Activated naive CD4-positive, alpha-beta T cell treated with anti-CD3 and anti-CD28 coated beads, Interleukin-2, amount 50 U/mL, for 72 hours (primary cell): Measurements from ENCODE around the gene UBALD2. TPM values are rescaled to one million over a fixed set of nuclear protein-coding genes. Genes with fewer than 3 reads are reported as not detected.

ENCODE experiments used
- ATAC-seq, 2 donors: fragments of 150-1000 bp; cut with Tn5 transposase; 2 replicates each; pipeline ENCODE4 v1.10.0; 2021; ENCODE audit warnings: mild to moderate bottlenecking in 2 of 2, moderate library complexity in 2 of 2
- DNase-seq, 2 donors: peaks; one replicate each; pipeline ENCODE4 v3.0.0; 2021 to 2022; ENCODE audit warnings: low spot score in 2 of 2
- H3K27ac Mint-ChIP-seq, 2 donors: one replicate each; pipeline ENCODE4 v1.8.0; 2022; ENCODE audit warnings: mild to moderate bottlenecking in 2 of 2, mixed read lengths in 2 of 2
- H3K36me3 Mint-ChIP-seq, 2 donors: one replicate each; pipeline ENCODE4 v1.8.0; 2022; ENCODE audit warnings: mixed read lengths in 2 of 2
- H3K9me3 Mint-ChIP-seq, 2 donors: one replicate each; pipeline ENCODE4 v1.8.0; 2022; ENCODE audit warnings: mixed read lengths in 2 of 2
- total RNA-seq, 2 donors: library from RNA; stranded (reverse); gene quantifications; one replicate each; pipeline ENCODE4 v1.2.3, GENCODE V29; 2022

The UBALD2 gene
- total RNA-seq, 2 donors from 2014 or later = 262 to 294 TPM

DNA sequence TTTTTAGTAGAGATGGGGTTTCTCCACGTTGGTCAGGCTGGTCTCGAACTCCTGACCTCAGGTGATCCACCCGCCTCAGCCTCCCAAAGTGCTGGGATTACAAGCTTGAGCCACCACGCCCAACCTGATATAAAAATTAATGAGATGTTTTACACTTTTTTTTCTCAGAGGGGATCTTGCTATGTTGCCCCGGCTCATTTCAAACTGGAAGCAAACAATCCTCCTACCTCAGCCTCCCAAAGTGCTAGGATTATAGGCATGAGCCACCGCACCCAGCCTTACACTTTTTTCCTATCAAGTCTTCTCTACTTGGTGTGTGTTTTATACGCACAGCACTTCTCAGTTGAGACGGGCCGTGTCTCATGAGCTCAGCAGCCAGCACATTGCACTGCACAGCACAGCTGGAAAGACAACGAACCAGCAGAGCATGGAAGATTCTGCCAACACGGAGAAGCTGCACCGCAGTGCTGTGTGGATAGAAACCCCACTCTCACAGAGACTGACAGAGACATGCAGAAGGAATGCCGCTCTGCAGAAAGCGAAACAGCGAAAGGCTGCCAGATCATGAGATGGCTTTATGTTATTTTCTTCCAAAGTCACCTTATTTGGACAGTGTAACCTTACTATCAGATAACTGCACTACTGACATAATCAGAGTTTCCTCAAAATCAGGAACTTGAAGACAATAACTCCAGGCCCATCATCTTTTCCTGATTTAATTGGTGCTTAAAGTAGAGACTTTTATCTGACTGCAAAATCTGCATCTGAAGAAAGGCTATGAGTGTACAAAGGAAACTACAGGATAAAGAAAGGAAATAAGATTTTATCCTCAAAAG, 49.5 kb downstream of the UBALD2 start:
- no peak overlapping the region for H3K27ac Mint-ChIP-seq

GRCh38 chr17:76317535-76317934, 52.4 kb downstream of the UBALD2 start:
- no peaks in the 10 kb centered on the region for H3K9me3 Mint-ChIP-seq
- no peak for DNase-seq
- ATAC-seq = no peak

More for the DNA sequence above, 49.5 kb downstream of the UBALD2 start:
- DNase-seq (no peak), ATAC-seq (no peak)
- H3K9me3 Mint-ChIP-seq = no peaks in the 10 kb centered on the region
- no peaks in the 10 kb centered on the region for H3K36me3 Mint-ChIP-seq

DNA sequence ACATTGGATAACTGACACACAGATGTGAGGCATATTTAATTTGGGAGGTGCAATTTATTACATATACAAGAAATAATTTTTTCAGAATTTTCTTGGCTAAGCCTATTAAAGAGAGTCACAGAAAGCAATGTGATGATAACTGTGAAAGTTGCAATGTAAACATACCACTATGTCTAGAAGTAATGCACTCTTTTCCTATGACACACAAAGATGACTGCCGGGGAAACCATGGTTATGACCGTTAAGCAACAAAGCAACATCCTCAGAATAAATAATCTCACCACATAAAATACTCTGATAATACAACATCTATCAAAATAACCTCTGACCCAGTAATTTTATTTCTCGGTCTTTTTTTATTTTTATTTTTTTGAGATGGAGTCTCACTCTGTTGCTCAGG, 53.4 kb downstream of the UBALD2 start:
- no peaks in the 10 kb centered on the region for H3K9me3 Mint-ChIP-seq
- no peak for ATAC-seq
- H3K27ac Mint-ChIP-seq = no peak overlapping the region

More at GRCh38 chr17:76317535-76317934, 52.4 kb downstream of the UBALD2 start:
- Mint-ChIP-seq H3K27ac (no peak overlapping the region), H3K36me3 (no peaks in the 10 kb centered on the region)

More for the DNA sequence above, 53.4 kb downstream of the UBALD2 start:
- no peaks in the 10 kb centered on the region for H3K36me3 Mint-ChIP-seq
- DNase-seq = no peak

Other genes with a start within 250 kb of the UBALD2 start
- gene EVPL, start 238.0 kb upstream of the UBALD2 start, total RNA-seq = 1 to 10 TPM in 1 of 2 donors, under 1 TPM in 1; 0.34 to 1.5 TPM
- 100 to 1,000 TPM in 1 of 2 donors, 10 to 100 TPM in 1; 78.8 to 162 TPM for gene SRP68, start 192.8 kb upstream of the UBALD2 start, total RNA-seq
- gene GALR2, start 190.6 kb upstream of the UBALD2 start, total RNA-seq = 10 to 100 TPM in 1 of 2 donors, 1 to 10 TPM in 1; 6.2 to 14.6 TPM
- 10 to 100 TPM in 1 of 2 donors, 1 to 10 TPM in 1; 6.8 to 15.7 TPM for gene ZACN, start 186.2 kb upstream of the UBALD2 start, total RNA-seq
- gene EXOC7, start 161.6 kb upstream of the UBALD2 start, total RNA-seq = 10 to 100 TPM; 85.0 to 91.9 TPM
- under 1 TPM; 0.46 to 0.56 TPM for gene FOXJ1, start 124.1 kb upstream of the UBALD2 start, total RNA-seq
- gene RNF157, start 24.9 kb upstream of the UBALD2 start, total RNA-seq = 10 to 100 TPM; 22.0 to 35.1 TPM
- gene QRICH2, start 42.9 kb downstream of the UBALD2 start, total RNA-seq = 1 to 10 TPM in 1 of 2 donors, under 1 TPM in 1; 0.46 to 1.8 TPM
- gene PRPSAP1, start 88.6 kb downstream of the UBALD2 start, total RNA-seq = 10 to 100 TPM; 17.2 to 31.2 TPM
- gene SPHK1, start 119.3 kb downstream of the UBALD2 start, total RNA-seq = 10 to 100 TPM in 1 of 2 donors, 1 to 10 TPM in 1; 7.1 to 11.9 TPM
- 10 to 100 TPM; 17.3 to 45.8 TPM for gene UBE2O, start 187.8 kb downstream of the UBALD2 start, total RNA-seq
- gene AANAT, start 202.3 kb downstream of the UBALD2 start, total RNA-seq = not detected
- gene RHBDF2, start 236.1 kb downstream of the UBALD2 start, total RNA-seq = 10 to 100 TPM; 30.4 to 43.1 TPM